HFF-Myc (cell line): ENCODE data around the gene GJB6.

Experiments used
- DNase-seq: peaks from one replicate; pipeline ENCODE4 v3.0.0-alpha.2; 2011; ENCODE audit warnings: low read depth; ENCODE audit errors: extremely low read depth
- H3K4me3 ChIP-seq: replicated peaks from 2 replicates; pipeline ENCODE4 v1.5.1; 2011; ENCODE audit warnings: low read depth, mild to moderate bottlenecking, control low read depth, low read length
- TF ChIP-seq, protein P1 (sequence below): IDR thresholded peaks from 2 replicates; pipeline ENCODE4 v1.5.1; 2012; ENCODE audit warnings: mild to moderate bottlenecking, low read depth, low read length, control low read depth; ENCODE audit errors: missing control alignments

The GJB6 gene

DNA sequence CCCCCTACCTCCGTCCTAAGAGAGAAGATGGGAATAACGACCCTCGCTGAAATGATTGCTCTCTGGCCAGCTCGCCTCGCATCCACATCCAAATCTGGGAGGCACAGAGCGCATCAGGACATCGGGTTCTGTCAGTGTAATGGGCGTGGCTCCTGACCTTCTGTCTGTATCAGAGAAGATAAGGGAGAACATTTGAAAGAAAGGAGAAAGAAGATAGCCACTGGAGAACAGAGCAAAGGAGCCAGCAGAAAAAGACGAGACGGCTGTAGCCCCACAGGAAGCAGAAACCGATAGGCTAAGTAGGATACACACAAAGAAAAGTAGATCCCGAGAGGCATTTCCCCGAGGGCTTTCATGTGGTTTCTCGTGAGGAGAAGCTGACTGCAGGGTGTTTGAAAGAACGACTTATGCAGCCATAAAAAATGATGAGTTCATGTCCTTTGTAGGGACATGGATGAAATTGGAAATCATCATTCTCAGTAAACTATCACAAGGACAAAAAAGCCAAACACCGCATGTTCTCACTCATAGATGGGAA lies 25.4 kb downstream of the GJB6 start:
- DNase-seq = no peak
- H3K4me3 ChIP-seq = no peak overlapping the region
- TF ChIP-seq, protein P1, sequence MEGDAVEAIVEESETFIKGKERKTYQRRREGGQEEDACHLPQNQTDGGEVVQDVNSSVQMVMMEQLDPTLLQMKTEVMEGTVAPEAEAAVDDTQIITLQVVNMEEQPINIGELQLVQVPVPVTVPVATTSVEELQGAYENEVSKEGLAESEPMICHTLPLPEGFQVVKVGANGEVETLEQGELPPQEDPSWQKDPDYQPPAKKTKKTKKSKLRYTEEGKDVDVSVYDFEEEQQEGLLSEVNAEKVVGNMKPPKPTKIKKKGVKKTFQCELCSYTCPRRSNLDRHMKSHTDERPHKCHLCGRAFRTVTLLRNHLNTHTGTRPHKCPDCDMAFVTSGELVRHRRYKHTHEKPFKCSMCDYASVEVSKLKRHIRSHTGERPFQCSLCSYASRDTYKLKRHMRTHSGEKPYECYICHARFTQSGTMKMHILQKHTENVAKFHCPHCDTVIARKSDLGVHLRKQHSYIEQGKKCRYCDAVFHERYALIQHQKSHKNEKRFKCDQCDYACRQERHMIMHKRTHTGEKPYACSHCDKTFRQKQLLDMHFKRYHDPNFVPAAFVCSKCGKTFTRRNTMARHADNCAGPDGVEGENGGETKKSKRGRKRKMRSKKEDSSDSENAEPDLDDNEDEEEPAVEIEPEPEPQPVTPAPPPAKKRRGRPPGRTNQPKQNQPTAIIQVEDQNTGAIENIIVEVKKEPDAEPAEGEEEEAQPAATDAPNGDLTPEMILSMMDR = no peak

GRCh38 chr13:20206065-20206697 lies 25.9 kb downstream of the GJB6 start:
- TF ChIP-seq, protein P1 = no peak
- H3K4me3 ChIP-seq = no peak overlapping the region
- no peak for DNase-seq

GRCh38 chr13:20198781-20199180 lies 33.3 kb downstream of the GJB6 start:
- no peak overlapping the region for H3K4me3 ChIP-seq
- no peak for DNase-seq
- TF ChIP-seq, protein P1 = no peak

DNA sequence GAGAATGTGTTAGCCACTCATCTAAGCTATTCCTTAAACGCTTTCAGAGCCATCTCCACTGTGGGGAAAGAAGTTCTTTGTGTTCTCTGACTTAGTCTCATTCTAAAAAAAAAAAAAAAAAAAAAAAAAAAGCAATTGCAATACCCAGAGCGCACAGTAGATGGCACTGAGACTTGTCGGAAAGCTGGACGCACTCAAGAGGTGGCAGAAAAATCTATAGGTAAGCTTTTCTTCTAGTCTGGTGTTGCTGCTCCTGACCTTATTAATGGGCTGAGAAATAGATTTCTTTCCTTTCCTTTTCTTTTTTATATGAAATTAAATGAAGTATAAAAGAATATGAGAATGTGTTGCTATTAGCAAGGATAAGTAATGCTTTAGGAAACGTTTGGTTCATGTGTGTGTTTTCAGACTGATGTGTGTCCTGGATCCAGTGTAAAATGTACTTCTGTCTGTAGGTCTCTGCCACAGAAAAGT lies 34.7 kb downstream of the GJB6 start:
- peak; percentile 6 for DNase-seq
- H3K4me3 ChIP-seq = no peak overlapping the region
- TF ChIP-seq, protein P1 = peak; percentile 71

DNA sequence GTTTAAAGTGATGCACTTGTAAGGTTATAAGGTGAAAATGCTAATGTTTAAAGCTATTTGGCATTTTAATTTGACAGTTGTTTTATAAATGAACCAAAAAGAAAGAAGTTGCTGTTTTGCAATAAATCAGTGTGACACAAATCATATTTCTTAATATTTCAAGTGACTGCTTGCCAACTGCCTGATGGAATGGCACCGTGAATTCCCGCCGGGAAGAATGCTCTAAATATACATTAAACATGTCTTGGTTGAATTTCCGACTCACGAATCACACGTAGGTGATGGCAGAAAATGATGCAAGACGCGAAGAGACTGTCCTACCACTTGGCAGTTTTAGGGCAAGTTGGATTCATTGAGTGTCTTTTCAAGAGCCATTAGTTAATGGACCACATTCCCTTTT lies 36.3 kb downstream of the GJB6 start:
- H3K4me3 ChIP-seq = no peak overlapping the region
- DNase-seq = no peak
- TF ChIP-seq, protein P1 = no peak

GRCh38 chr13:20193907-20194631 lies 38.0 kb downstream of the GJB6 start:
- DNase-seq = no peak
- TF ChIP-seq, protein P1 = no peak
- no peak overlapping the region for H3K4me3 ChIP-seq
